NCI-H1092 treated with DMSO at 0.1 percent for 48 hours (cell line): ENCODE results near the gene POLR2J.
"Not testable (repeated sequence)": the region's sequence is repeated elsewhere in the genome, so short reads cannot be mapped to it uniquely, and the experiment has no call there.

ENCODE experiments used
- DNase-seq: peaks from one replicate; lab custom pipeline; 2025; lab: John Stamatoyannopoulos, UW

POLR2J gene

GRCh38 chr7:102478314-102479208 is at the start of gene POLR2J:
POLR2J (minus strand) TSS chr7:102478922; CDS start chr7:102478860, 62 bp downstream.
- not testable (repeated sequence) for DNase-seq

GRCh38 chr7:102527822-102528793 is 49.4 kb upstream of the POLR2J start:
- DNase-seq, result not testable (repeated sequence)

- not testable (repeated sequence) for DNase-seq
Observed at GRCh38 chr7:102527182-102527581, 48.5 kb upstream of the POLR2J start.

GRCh38 chr7:102524803-102525202 is 46.1 kb upstream of the POLR2J start:
- DNase-seq, result not testable (repeated sequence)

- not testable (repeated sequence) for DNase-seq
Observed at GRCh38 chr7:102520797-102521196, 42.1 kb upstream of the POLR2J start.

- not testable (repeated sequence) for DNase-seq
Observed at GRCh38 chr7:102517550-102518147, 38.9 kb upstream of the POLR2J start, which contains the start of gene RASA4B. RASA4B (minus strand) TSS chr7:102517777; CDS start chr7:102517710, 67 bp downstream.

- not testable (repeated sequence) for DNase-seq
Observed at GRCh38 chr7:102516951-102517350, 38.2 kb upstream of the POLR2J start.

GRCh38 chr7:102515889-102516288 is 37.2 kb upstream of the POLR2J start:
- not testable (repeated sequence) for DNase-seq

- DNase-seq, result not testable (repeated sequence)
Observed at GRCh38 chr7:102514881-102515721, 36.4 kb upstream of the POLR2J start.

GRCh38 chr7:102512642-102513221 is 34.0 kb upstream of the POLR2J start:
- DNase-seq, result not testable (repeated sequence)

- DNase-seq, result not testable (repeated sequence)
Observed at GRCh38 chr7:102511860-102512522, 33.3 kb upstream of the POLR2J start.

GRCh38 chr7:102510575-102510974 is 31.9 kb upstream of the POLR2J start:
- not testable (repeated sequence) for DNase-seq

GRCh38 chr7:102507410-102508088 is 28.8 kb upstream of the POLR2J start:
- not testable (repeated sequence) for DNase-seq

GRCh38 chr7:102505298-102506185 is 26.8 kb upstream of the POLR2J start:
- DNase-seq, result not testable (repeated sequence)

- not testable (repeated sequence) for DNase-seq
Observed at GRCh38 chr7:102503141-102503540, 24.4 kb upstream of the POLR2J start.

- DNase-seq, result not testable (repeated sequence)
Observed at GRCh38 chr7:102498321-102498720, 19.6 kb upstream of the POLR2J start.

GRCh38 chr7:102497308-102497707 is 18.6 kb upstream of the POLR2J start:
- not testable (repeated sequence) for DNase-seq

GRCh38 chr7:102496861-102497260 is 18.1 kb upstream of the POLR2J start:
- not testable (repeated sequence) for DNase-seq
